Gastroesophageal sphincter (tissue), 3 donors: ENCODE data around the gene QKI.
"Not testable (repeated sequence)": the region's sequence is repeated elsewhere in the genome, so short reads cannot be mapped to it uniquely, and the experiment has no call there.

Experiments used
- CTCF ChIP-seq, 4 experiments: fragments of 200-600 bp in 2 of 4; fragments of 450-650 bp in 2 of 4; sonication (generic) in 1 of 4; IDR thresholded peaks; one replicate each; pipeline ENCODE4 v1.5.1; 2017 to 2019; ENCODE audit warnings: antibody characterized with exemption in 4 of 4, mild to moderate bottlenecking in 2 of 4, moderate library complexity in 2 of 4
- POLR2AphosphoS5 ChIP-seq: sonication (generic); formaldehyde crosslinking; IDR thresholded peaks from one replicate; pipeline ENCODE4 v1.6.1; 2017; ENCODE audit warnings: antibody characterized with exemption

GRCh38 chr6:163385503-163385902 is 29.0 kb upstream of the QKI start:
- TF ChIP-seq POLR2AphosphoS5; CTCF (IDR thresholded peaks at IDR 0.05): not testable (repeated sequence)
